ENCODE data around the gene RNF182.

RNF182 gene

GRCh38 chr6:13987400-13987865, 62.7 kb downstream of the RNF182 start:
- no peaks in the 10 kb centered on the region for H3K36me3 ChIP-seq (ENCODE audit: control insufficient read depth, insufficient read depth, low read length)
- 97 to 98% methylated on average over 5 to 7 of the region's 11 CpGs for WGBS, 2 experiments (ENCODE audit: insufficient coverage in 2 of 2)

GRCh38 chr6:13988049-13988738, 63.4 kb downstream of the RNF182 start:
- no peaks in the 10 kb centered on the region for H3K36me3 ChIP-seq (ENCODE audit: control insufficient read depth, insufficient read depth, low read length)
- no peak overlapping the region for H3K27ac ChIP-seq (ENCODE audit: low read depth, low read length, severe bottlenecking)
- no peaks in the 10 kb centered on the region for H3K9me3 ChIP-seq (ENCODE audit: control insufficient read depth, low read length)
- no peaks in the 10 kb centered on the region for H3K4me1 ChIP-seq (ENCODE audit: control insufficient read depth, insufficient read depth, low read length, poor library complexity, severe bottlenecking)
- no peak overlapping the region for H3K4me3 ChIP-seq (ENCODE audit: extremely low read depth, insufficient read depth, low read length, poor library complexity, severe bottlenecking)
- WGBS, 2 experiments (ENCODE audit: insufficient coverage in 2 of 2) = 94 to 100% methylated on average over 2 of the region's 5 CpGs

More at GRCh38 chr6:13987400-13987865, 62.7 kb downstream of the RNF182 start:
- Histone ChIP-seq H3K4me3 (ENCODE audit: extremely low read depth, insufficient read depth, low read length, poor library complexity, severe bottlenecking) (no peak overlapping the region), H3K27ac (ENCODE audit: low read depth, low read length, severe bottlenecking) (no peak overlapping the region), H3K4me1 (ENCODE audit: control insufficient read depth, insufficient read depth, low read length, poor library complexity, severe bottlenecking) (no peaks in the 10 kb centered on the region), H3K9me3 (ENCODE audit: control insufficient read depth, low read length) (no peaks in the 10 kb centered on the region)

GRCh38 chr6:13988908-13989307, 64.2 kb downstream of the RNF182 start:
- H3K36me3 ChIP-seq (ENCODE audit: control insufficient read depth, insufficient read depth, low read length) = no peaks in the 10 kb centered on the region
- H3K4me3 ChIP-seq (ENCODE audit: extremely low read depth, insufficient read depth, low read length, poor library complexity, severe bottlenecking) = no peak overlapping the region
- H3K27ac ChIP-seq (ENCODE audit: low read depth, low read length, severe bottlenecking) = no peak overlapping the region
- 100% methylated on average over 2 of the region's 2 CpGs; no CpG with 5 or more reads in 1 of the 2 experiments for WGBS, 2 experiments (ENCODE audit: insufficient coverage in 2 of 2)
- no peaks in the 10 kb centered on the region for H3K9me3 ChIP-seq (ENCODE audit: control insufficient read depth, low read length)
- no peaks in the 10 kb centered on the region for H3K4me1 ChIP-seq (ENCODE audit: control insufficient read depth, insufficient read depth, low read length, poor library complexity, severe bottlenecking)

GRCh38 chr6:13989496-13990144, 64.9 kb downstream of the RNF182 start:
- no peaks in the 10 kb centered on the region for H3K9me3 ChIP-seq (ENCODE audit: control insufficient read depth, low read length)
- no peaks in the 10 kb centered on the region for H3K4me1 ChIP-seq (ENCODE audit: control insufficient read depth, insufficient read depth, low read length, poor library complexity, severe bottlenecking)
- WGBS, 2 experiments (ENCODE audit: insufficient coverage in 2 of 2) = 71 to 76% methylated on average over 2 to 3 of the region's 7 CpGs
- H3K27ac ChIP-seq (ENCODE audit: low read depth, low read length, severe bottlenecking) = no peak overlapping the region
- no peak overlapping the region for H3K4me3 ChIP-seq (ENCODE audit: extremely low read depth, insufficient read depth, low read length, poor library complexity, severe bottlenecking)
- no peaks in the 10 kb centered on the region for H3K36me3 ChIP-seq (ENCODE audit: control insufficient read depth, insufficient read depth, low read length)

GRCh38 chr6:13990796-13991195, 66.0 kb downstream of the RNF182 start:
- Histone ChIP-seq H3K36me3 (ENCODE audit: control insufficient read depth, insufficient read depth, low read length) (no peaks in the 10 kb centered on the region), H3K27ac (ENCODE audit: low read depth, low read length, severe bottlenecking) (no peak overlapping the region), H3K9me3 (ENCODE audit: control insufficient read depth, low read length) (no peaks in the 10 kb centered on the region), H3K4me3 (ENCODE audit: extremely low read depth, insufficient read depth, low read length, poor library complexity, severe bottlenecking) (no peak overlapping the region), H3K4me1 (ENCODE audit: control insufficient read depth, insufficient read depth, low read length, poor library complexity, severe bottlenecking) (no peaks in the 10 kb centered on the region)
- 71% methylated on average over 1 of the region's 3 CpGs; no CpG with 5 or more reads in 1 of the 2 experiments for WGBS, 2 experiments (ENCODE audit: insufficient coverage in 2 of 2)

GRCh38 chr6:13991393-13991792, 66.6 kb downstream of the RNF182 start:
- Histone ChIP-seq H3K27ac (ENCODE audit: low read depth, low read length, severe bottlenecking) (no peak overlapping the region), H3K9me3 (ENCODE audit: control insufficient read depth, low read length) (no peaks in the 10 kb centered on the region), H3K36me3 (ENCODE audit: control insufficient read depth, insufficient read depth, low read length) (no peaks in the 10 kb centered on the region), H3K4me3 (ENCODE audit: extremely low read depth, insufficient read depth, low read length, poor library complexity, severe bottlenecking) (no peak overlapping the region), H3K4me1 (ENCODE audit: control insufficient read depth, insufficient read depth, low read length, poor library complexity, severe bottlenecking) (no peaks in the 10 kb centered on the region)
- 98 to 100% methylated on average over 4 to 6 of the region's 6 CpGs for WGBS, 2 experiments (ENCODE audit: insufficient coverage in 2 of 2)

GRCh38 chr6:13992417-13993055, 67.8 kb downstream of the RNF182 start:
- no peaks in the 10 kb centered on the region for H3K4me1 ChIP-seq (ENCODE audit: control insufficient read depth, insufficient read depth, low read length, poor library complexity, severe bottlenecking)
- H3K9me3 ChIP-seq (ENCODE audit: control insufficient read depth, low read length) = no peaks in the 10 kb centered on the region
- 85 to 95% methylated on average over 3 to 5 of the region's 5 CpGs for WGBS, 2 experiments (ENCODE audit: insufficient coverage in 2 of 2)
- no peak overlapping the region for H3K27ac ChIP-seq (ENCODE audit: low read depth, low read length, severe bottlenecking)
- no peaks in the 10 kb centered on the region for H3K36me3 ChIP-seq (ENCODE audit: control insufficient read depth, insufficient read depth, low read length)
- H3K4me3 ChIP-seq (ENCODE audit: extremely low read depth, insufficient read depth, low read length, poor library complexity, severe bottlenecking) = no peak overlapping the region

GRCh38 chr6:13993416-13993815, 68.7 kb downstream of the RNF182 start:
- H3K36me3 ChIP-seq (ENCODE audit: control insufficient read depth, insufficient read depth, low read length) = no peaks in the 10 kb centered on the region
- no peaks in the 10 kb centered on the region for H3K4me1 ChIP-seq (ENCODE audit: control insufficient read depth, insufficient read depth, low read length, poor library complexity, severe bottlenecking)
- no peak overlapping the region for H3K4me3 ChIP-seq (ENCODE audit: extremely low read depth, insufficient read depth, low read length, poor library complexity, severe bottlenecking)
- H3K27ac ChIP-seq (ENCODE audit: low read depth, low read length, severe bottlenecking) = no peak overlapping the region
- WGBS, 2 experiments (ENCODE audit: insufficient coverage in 2 of 2) = no CpG with 5 or more reads among the region's 2 CpGs
- no peaks in the 10 kb centered on the region for H3K9me3 ChIP-seq (ENCODE audit: control insufficient read depth, low read length)

GRCh38 chr6:13998356-13998755, 73.6 kb downstream of the RNF182 start:
- no peak overlapping the region for H3K4me3 ChIP-seq (ENCODE audit: extremely low read depth, insufficient read depth, low read length, poor library complexity, severe bottlenecking)
- H3K36me3 ChIP-seq (ENCODE audit: control insufficient read depth, insufficient read depth, low read length) = no peaks in the 10 kb centered on the region
- H3K27ac ChIP-seq (ENCODE audit: low read depth, low read length, severe bottlenecking) = no peak overlapping the region
- 100% methylated on average over 1 to 2 of the region's 3 CpGs for WGBS, 2 experiments (ENCODE audit: insufficient coverage in 2 of 2)
- no peaks in the 10 kb centered on the region for H3K9me3 ChIP-seq (ENCODE audit: control insufficient read depth, low read length)
- peaks cover 17% of the 10 kb centered on the region for H3K4me1 ChIP-seq (ENCODE audit: control insufficient read depth, insufficient read depth, low read length, poor library complexity, severe bottlenecking)

GRCh38 chr6:14000901-14001300, 76.1 kb downstream of the RNF182 start:
- WGBS, 2 experiments (ENCODE audit: insufficient coverage in 2 of 2) = 88 to 89% methylated on average over 2 to 3 of the region's 3 CpGs
- H3K4me3 ChIP-seq (ENCODE audit: extremely low read depth, insufficient read depth, low read length, poor library complexity, severe bottlenecking) = no peak overlapping the region

More at GRCh38 chr6:14000901-14001300, 76.1 kb downstream of the RNF182 start:
- Histone ChIP-seq H3K36me3 (ENCODE audit: control insufficient read depth, insufficient read depth, low read length) (no peaks in the 10 kb centered on the region), H3K4me1 (ENCODE audit: control insufficient read depth, insufficient read depth, low read length, poor library complexity, severe bottlenecking) (peaks cover 17% of the 10 kb centered on the region), H3K9me3 (ENCODE audit: control insufficient read depth, low read length) (no peaks in the 10 kb centered on the region), H3K27ac (ENCODE audit: low read depth, low read length, severe bottlenecking) (peak overlapping the region; percentile 92)
